GM12864 (cell line): ENCODE measurements around the gene TFEB.
A peak's percentile ranks its signal among the peaks of the same experiment; 100 is the strongest.

Experiments used
- DNase-seq: peaks from one replicate; pipeline ENCODE4 v3.0.0-alpha.2; 2011; ENCODE audit warnings: low read depth
- H3K4me3 ChIP-seq: 2 replicates; pipeline ENCODE4 v1.5.1; 2011; ENCODE audit warnings: mild to moderate bottlenecking, low read depth, low read length, control low read depth
- TF ChIP-seq, protein P1 (sequence below): IDR thresholded peaks from 2 replicates; pipeline ENCODE4 v1.5.1; 2011; ENCODE audit warnings: low read depth, mild to moderate bottlenecking, moderate library complexity, low read length, control low read depth, inconsistent platforms; ENCODE audit errors: missing control alignments

Gene TFEB

DNA sequence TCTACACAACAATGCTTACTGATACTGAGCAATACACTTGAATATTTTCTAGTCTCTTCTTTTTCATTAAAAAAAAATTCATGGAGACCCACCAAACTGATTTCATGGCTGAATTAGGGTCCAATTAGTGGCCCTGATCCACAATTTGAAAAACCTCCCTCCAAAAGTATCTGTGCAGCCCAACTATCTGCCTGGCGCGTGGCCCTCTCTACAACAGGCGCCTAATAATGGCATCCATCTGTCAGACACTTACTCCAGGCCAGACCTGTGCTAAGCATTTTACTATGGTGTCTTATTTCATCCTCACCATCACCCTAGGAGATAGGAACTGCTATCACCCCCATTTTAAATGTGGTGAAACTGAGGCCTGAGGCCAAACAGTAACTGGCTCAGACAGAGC, 14.0 kb downstream of the TFEB start:
- TF ChIP-seq, protein P1, sequence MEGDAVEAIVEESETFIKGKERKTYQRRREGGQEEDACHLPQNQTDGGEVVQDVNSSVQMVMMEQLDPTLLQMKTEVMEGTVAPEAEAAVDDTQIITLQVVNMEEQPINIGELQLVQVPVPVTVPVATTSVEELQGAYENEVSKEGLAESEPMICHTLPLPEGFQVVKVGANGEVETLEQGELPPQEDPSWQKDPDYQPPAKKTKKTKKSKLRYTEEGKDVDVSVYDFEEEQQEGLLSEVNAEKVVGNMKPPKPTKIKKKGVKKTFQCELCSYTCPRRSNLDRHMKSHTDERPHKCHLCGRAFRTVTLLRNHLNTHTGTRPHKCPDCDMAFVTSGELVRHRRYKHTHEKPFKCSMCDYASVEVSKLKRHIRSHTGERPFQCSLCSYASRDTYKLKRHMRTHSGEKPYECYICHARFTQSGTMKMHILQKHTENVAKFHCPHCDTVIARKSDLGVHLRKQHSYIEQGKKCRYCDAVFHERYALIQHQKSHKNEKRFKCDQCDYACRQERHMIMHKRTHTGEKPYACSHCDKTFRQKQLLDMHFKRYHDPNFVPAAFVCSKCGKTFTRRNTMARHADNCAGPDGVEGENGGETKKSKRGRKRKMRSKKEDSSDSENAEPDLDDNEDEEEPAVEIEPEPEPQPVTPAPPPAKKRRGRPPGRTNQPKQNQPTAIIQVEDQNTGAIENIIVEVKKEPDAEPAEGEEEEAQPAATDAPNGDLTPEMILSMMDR: no peak
- DNase-seq: no peak
- peak overlapping the region; percentile 49 for H3K4me3 ChIP-seq

DNA sequence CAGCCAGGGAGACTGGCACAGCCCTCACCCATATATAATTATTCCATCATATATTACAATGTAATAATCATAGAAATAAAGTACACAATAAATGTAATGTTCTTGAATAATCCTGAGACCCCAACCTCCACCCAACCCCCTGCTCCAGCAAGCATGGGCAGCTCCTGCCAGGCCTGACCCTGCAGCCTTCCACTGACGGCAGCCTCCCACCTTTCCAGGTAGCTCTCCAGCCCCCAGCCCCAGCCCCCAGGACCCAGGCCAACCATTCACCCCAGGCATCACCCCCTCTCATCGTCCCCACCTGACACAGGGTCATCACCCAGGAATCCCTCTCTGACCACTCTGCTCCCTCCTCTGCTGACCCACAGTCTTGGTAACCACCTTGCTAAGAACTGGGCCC, 14.6 kb downstream of the TFEB start:
- peak overlapping the region; percentile 49 for H3K4me3 ChIP-seq
- TF ChIP-seq, protein P1: no peak
- no peak for DNase-seq

DNA sequence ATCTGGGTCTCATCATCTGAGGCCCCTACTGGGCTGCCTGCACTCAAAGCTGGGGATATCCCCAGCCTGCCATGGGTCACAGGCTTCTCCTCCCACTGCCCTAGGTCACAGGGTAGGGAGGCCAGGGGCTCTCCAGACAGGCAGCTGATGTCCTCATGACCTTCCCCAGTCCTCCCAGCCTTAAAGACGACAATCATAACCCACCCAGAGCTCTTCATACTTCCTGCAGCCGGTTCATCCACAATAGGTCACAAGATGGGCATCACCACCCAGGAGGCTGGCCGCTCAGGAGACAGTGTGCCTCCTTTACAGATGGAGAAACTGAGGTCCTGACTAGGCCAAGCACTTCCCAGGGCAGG, 15.2 kb downstream of the TFEB start:
- H3K4me3 ChIP-seq: peak overlapping the region; percentile 49; the same call in 1 of the 2 replicates
- TF ChIP-seq, protein P1: no peak
- DNase-seq: no peak

DNA sequence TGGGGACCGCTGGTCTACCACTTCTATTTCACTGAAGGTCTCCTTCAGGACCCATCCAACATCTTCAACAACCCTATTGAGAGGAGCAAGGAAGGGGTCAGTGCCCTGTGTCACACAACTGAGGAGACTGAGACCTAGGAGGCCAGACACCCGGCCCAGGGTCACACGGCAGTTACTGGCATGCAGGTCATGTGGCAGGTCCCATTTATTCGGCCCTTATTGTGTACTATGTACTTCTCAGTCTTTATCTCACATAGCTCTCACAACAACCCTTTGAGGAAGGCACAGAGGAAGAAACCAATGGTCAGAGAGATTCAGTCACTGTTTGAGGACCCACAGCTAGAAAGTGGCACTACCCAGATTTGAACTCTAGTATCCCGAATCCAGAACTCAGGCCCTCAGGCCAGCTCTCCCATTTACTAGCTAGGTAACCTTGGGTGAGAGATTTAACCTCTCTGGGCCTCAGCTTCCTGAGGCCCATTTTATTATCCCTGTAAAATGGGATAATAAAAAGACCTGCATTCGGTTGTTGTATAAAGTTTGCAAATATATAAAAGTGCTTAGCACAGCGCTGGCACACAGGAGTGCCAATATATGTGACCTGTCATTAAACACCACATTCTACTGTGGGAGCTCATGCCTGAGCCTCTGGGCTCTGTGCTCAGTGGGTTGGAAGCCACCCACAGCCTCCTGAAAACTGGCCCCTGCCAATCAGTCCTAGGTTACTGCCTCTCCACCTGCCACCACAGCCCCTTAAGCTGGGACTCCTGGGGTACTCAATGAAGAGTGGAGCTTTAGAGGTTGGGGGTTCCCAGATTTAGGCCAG, 15.8 kb downstream of the TFEB start:
- TF ChIP-seq, protein P1: no peak
- H3K4me3 ChIP-seq: no peak overlapping the region; the same call in 1 of the 2 replicates
- no peak for DNase-seq

DNA sequence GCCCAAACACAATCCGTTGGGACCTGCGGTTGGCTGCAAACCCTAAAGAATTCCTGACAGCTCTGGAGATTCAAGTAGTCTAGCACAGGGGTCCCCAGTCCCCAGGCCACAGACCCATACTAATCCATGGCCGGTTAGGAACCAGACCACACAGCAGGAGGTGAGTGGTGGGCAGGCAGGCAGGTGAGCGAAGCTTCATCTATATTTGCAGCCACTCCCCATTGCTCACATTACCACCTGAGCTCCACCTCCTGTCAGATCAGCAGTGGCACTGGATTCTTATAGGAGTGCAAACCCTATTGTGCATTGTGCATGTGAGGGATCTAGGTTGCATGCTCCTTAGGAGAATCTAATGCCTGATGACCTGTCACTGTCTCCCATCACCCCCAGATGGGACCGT, 16.6 kb downstream of the TFEB start:
- no peak overlapping the region for H3K4me3 ChIP-seq
- TF ChIP-seq, protein P1: no peak
- no peak for DNase-seq

DNA sequence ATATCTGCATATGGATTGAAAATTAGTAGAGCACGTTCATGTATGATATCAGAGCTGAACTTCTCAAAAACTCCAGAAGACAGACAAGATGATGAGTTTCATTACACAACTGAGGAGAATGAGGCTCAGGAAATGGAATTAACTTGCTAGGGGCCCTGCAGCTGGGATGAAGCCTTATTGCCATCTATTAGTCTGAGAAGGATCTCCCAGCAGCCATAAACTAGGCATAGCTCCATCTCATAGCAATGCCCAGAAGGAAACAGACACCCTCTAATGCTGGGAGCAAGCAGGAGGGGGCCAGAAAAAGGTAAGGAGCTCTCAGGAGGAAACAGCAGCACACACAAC, 18.0 kb downstream of the TFEB start:
- H3K4me3 ChIP-seq: peak overlapping the region; percentile 33; the same call in 1 of the 2 replicates
- TF ChIP-seq, protein P1: no peak
- DNase-seq: no peak
